HEK293T (cell line): ENCODE data around the gene TRPC1.

ENCODE experiments used
- CTCF ChIA-PET: fragments of 350-600 bp; formaldehyde crosslinking; extraction: SDS; loops from one replicate; lab custom pipeline; 2021; ENCODE audit warnings: antibody characterized with exemption, inconsistent platforms; lab: Yijun Ruan, JAX
- POLR2A ChIA-PET: fragments of 350-600 bp; formaldehyde crosslinking; extraction: SDS; loops from one replicate; lab custom pipeline; 2020; ENCODE audit warnings: antibody characterized with exemption, inconsistent platforms; lab: Yijun Ruan, JAX
- DNase-seq: peaks from one replicate; pipeline ENCODE4 v3.0.0; 2012; ENCODE audit warnings: mixed read lengths; ENCODE audit errors: extremely low spot score
- ARNT ChIP-seq: fragments of 450-650 bp; IDR thresholded peaks from 2 replicates; pipeline ENCODE4 v1.6.1; 2017; ENCODE audit warnings: mild to moderate bottlenecking
- BHLHE40 ChIP-seq: fragments of 450-650 bp; IDR thresholded peaks from 2 replicates; pipeline ENCODE4 v1.6.1; 2016; ENCODE audit warnings: mild to moderate bottlenecking, moderate library complexity, borderline replicate concordance
- CTBP1 ChIP-seq: fragments of 450-650 bp; IDR thresholded peaks from 2 replicates; pipeline ENCODE4 v1.6.1; 2016; ENCODE audit warnings: borderline replicate concordance
- ELF4 ChIP-seq: fragments of 450-650 bp; IDR thresholded peaks from 2 replicates; pipeline ENCODE4 v1.6.1; 2017; ENCODE audit warnings: antibody characterized with exemption
- FOXA1 ChIP-seq: fragments of 450-650 bp; IDR thresholded peaks from 2 replicates; pipeline ENCODE4 v1.6.1; 2016; ENCODE audit warnings: mild to moderate bottlenecking
- FOXK2 ChIP-seq: fragments of 450-650 bp; IDR thresholded peaks from 2 replicates; pipeline ENCODE4 v1.6.1; 2016; ENCODE audit warnings: mild to moderate bottlenecking
- FOXM1 ChIP-seq: fragments of 450-650 bp; IDR thresholded peaks from 2 replicates; pipeline ENCODE4 v1.6.1; 2017; ENCODE audit warnings: mild to moderate bottlenecking, borderline replicate concordance
- HDGF ChIP-seq: fragments of 450-650 bp; IDR thresholded peaks from 2 replicates; pipeline ENCODE4 v1.6.1; 2017; ENCODE audit warnings: antibody characterized with exemption, borderline replicate concordance
- L3MBTL2 ChIP-seq: fragments of 450-650 bp; conservative IDR thresholded peaks from 2 replicates; pipeline ENCODE4 v1.6.1; 2016; ENCODE audit warnings: mild to moderate bottlenecking
- LEF1 ChIP-seq: fragments of 450-650 bp; IDR thresholded peaks from 2 replicates; pipeline ENCODE4 v1.6.1; 2017; ENCODE audit warnings: mild to moderate bottlenecking, borderline replicate concordance
- NFRKB ChIP-seq: fragments of 450-650 bp; IDR thresholded peaks from 2 replicates; pipeline ENCODE4 v1.6.1; 2016; ENCODE audit warnings: mild to moderate bottlenecking, moderate library complexity
- PKNOX1 ChIP-seq: fragments of 450-650 bp; IDR thresholded peaks from 2 replicates; pipeline ENCODE4 v1.6.1; 2016
- SP1 ChIP-seq: fragments of 450-650 bp; IDR thresholded peaks from 2 replicates; pipeline ENCODE4 v1.6.1; 2017
- SUZ12 ChIP-seq: fragments of 450-650 bp; IDR thresholded peaks from 2 replicates; pipeline ENCODE4 v1.6.1; 2016; ENCODE audit warnings: mild to moderate bottlenecking
- TARDBP ChIP-seq: fragments of 450-650 bp; IDR thresholded peaks from 2 replicates; pipeline ENCODE4 v1.6.1; 2016
- ZNF384 ChIP-seq: fragments of 450-650 bp; IDR thresholded peaks from 2 replicates; pipeline ENCODE4 v1.6.1; 2016

Gene TRPC1

GRCh38 chr3:142723968-142724681 is at the start of gene TRPC1:
Gene TRPC1, plus strand, starts transcription at chr3:142724034. Its CDS starts 526 bp downstream, at chr3:142724560.
- CTCF ChIA-PET: no interaction called here
- peak; percentile 97 for DNase-seq
- POLR2A ChIA-PET: interaction anchor here (0.6 to 1.9 kb wide), 15 partner anchors 8 to 275 kb away, joined by 3 to 12 read pairs (median 3); partner anchors contain the start of gene ATR
- TF ChIP-seq FOXM1: peak; percentile 11; the same call in 1 of the 2 replicates
- no peak for TF ChIP-seq CTBP1
- 0 out of 2 replicates have a peak, but pooled peaks have one; percentile 44 for TF ChIP-seq ARNT

GRCh38 chr3:142676151-142676550 is 47.7 kb upstream of the TRPC1 start:
- CTCF ChIA-PET: interaction anchor here (0.5 kb wide), 1 partner anchor 242 kb away, joined by 3 read pairs; no protein-coding TSS in a partner anchor
- DNase-seq: no peak
- POLR2A ChIA-PET: no interaction called here
- TF ChIP-seq FOXA1 (no peak), SUZ12 (no peak), FOXK2 (no peak), TARDBP (no peak), PKNOX1 (no peak), ZNF384 (no peak), ARNT (no peak), SP1 (no peak), FOXM1 (no peak), L3MBTL2 (no peak), NFRKB (no peak), BHLHE40 (no peak), HDGF (no peak), ELF4 (no peak), CTBP1 (no peak)

GRCh38 chr3:142680710-142681109 is 43.1 kb upstream of the TRPC1 start:
- no peak for DNase-seq
- TF ChIP-seq ARNT (no peak), SP1 (no peak), ELF4 (no peak), NFRKB (no peak), LEF1 (no peak), TARDBP (no peak), SUZ12 (no peak), HDGF (no peak), BHLHE40 (no peak), FOXM1 (no peak), FOXK2 (no peak), CTBP1 (no peak), L3MBTL2 (no peak), FOXA1 (no peak), ZNF384 (no peak), PKNOX1 (no peak)
- ChIA-PET POLR2A (interaction anchor here (1.5 kb wide), 1 partner anchor 43 kb away, joined by 3 read pairs; the partner anchor contains the start of gene TRPC1), CTCF (no interaction called here)

GRCh38 chr3:142690613-142691012 is 33.2 kb upstream of the TRPC1 start:
- TF ChIP-seq ZNF384 (no peak), L3MBTL2 (no peak), TARDBP (no peak), SP1 (no peak), SUZ12 (no peak), PKNOX1 (no peak), ELF4 (no peak), LEF1 (no peak), ARNT (no peak), NFRKB (no peak), FOXA1 (no peak), FOXK2 (no peak)
- no peak for DNase-seq
- ChIA-PET CTCF (no interaction called here), POLR2A (no interaction called here)

- no peak for DNase-seq
- TF ChIP-seq ZNF384 (no peak), SP1 (no peak), ELF4 (no peak), TARDBP (no peak), PKNOX1 (no peak), SUZ12 (no peak), LEF1 (no peak)
- CTCF ChIA-PET: no interaction called here
- POLR2A ChIA-PET: no interaction called here
Measured at GRCh38 chr3:142691527-142691926, 32.3 kb upstream of the TRPC1 start.
